MM.1S (cell line): ENCODE measurements around the gene KDM2A.

Experiments used
- EZH2 ChIP-seq: fragments of 300-600 bp; sonication (generic); optimal IDR thresholded peaks from 2 replicates; pipeline ENCODE3; 2017; ENCODE audit warnings: low read depth, mild to moderate bottlenecking, antibody characterized with exemption, low read length, mixed read lengths
- EZH2phosphoT487 ChIP-seq: fragments of 300-600 bp; sonication (generic); IDR thresholded peaks from 2 replicates; pipeline ENCODE4 v1.6.1; 2018; ENCODE audit warnings: antibody characterized with exemption, low read length
- TF ChIP-seq, protein P1 (sequence below): fragments of 300-600 bp; sonication (generic); IDR thresholded peaks from 2 replicates; pipeline ENCODE4 v1.5.1; 2016; ENCODE audit warnings: antibody characterized with exemption, low read length, mixed read lengths

GRCh38 chr11:67280341-67280787 is 161.3 kb downstream of the KDM2A start:
- TF ChIP-seq, protein P1, sequence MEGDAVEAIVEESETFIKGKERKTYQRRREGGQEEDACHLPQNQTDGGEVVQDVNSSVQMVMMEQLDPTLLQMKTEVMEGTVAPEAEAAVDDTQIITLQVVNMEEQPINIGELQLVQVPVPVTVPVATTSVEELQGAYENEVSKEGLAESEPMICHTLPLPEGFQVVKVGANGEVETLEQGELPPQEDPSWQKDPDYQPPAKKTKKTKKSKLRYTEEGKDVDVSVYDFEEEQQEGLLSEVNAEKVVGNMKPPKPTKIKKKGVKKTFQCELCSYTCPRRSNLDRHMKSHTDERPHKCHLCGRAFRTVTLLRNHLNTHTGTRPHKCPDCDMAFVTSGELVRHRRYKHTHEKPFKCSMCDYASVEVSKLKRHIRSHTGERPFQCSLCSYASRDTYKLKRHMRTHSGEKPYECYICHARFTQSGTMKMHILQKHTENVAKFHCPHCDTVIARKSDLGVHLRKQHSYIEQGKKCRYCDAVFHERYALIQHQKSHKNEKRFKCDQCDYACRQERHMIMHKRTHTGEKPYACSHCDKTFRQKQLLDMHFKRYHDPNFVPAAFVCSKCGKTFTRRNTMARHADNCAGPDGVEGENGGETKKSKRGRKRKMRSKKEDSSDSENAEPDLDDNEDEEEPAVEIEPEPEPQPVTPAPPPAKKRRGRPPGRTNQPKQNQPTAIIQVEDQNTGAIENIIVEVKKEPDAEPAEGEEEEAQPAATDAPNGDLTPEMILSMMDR: no peak
- TF ChIP-seq EZH2: no peak
- TF ChIP-seq EZH2phosphoT487: no peak
